HepG2 (cell line): ENCODE measurements around the gene ENGASE. TPM values are rescaled to one million over a fixed set of nuclear protein-coding genes. Genes with fewer than 3 reads are reported as not detected.

Source experiments
- ATAC-seq: fragments of 200-7000 bp; cut with Tn5 transposase; 3 replicates; pipeline ENCODE4 v1.9.1; 2020; ENCODE audit warnings: mild to moderate bottlenecking, moderate library complexity
- BruUV-seq: library from RNA; stranded (reverse); fragments of 400-500 nt; replicated peaks from 2 replicates; lab custom pipeline; 2021; lab: Mats Ljungman, UMichigan
- CTCF ChIA-PET: fragments of 300-600 bp; formaldehyde crosslinking; extraction: SDS; loops from one replicate; lab custom pipeline; 2021; ENCODE audit warnings: low total read pairs, inconsistent platforms, low intra/inter-chr PET ratio; lab: Yijun Ruan, JAX
- POLR2A ChIA-PET: fragments of 350-600 bp; sonication (Branson Sonifier 250); formaldehyde crosslinking; loops from one replicate; lab custom pipeline; 2020; ENCODE audit warnings: antibody characterized with exemption, inconsistent platforms; lab: Yijun Ruan, JAX
- DNase-seq: peaks from one replicate; pipeline ENCODE4 v3.0.0-alpha.2; 2015; ENCODE audit warnings: low spot score
- FAIRE-seq: peaks from 3 replicates; lab custom pipeline; 2011; peaks lifted over from hg19 to GRCh38; lab: Jason Lieb, UNC
- H2AFZ ChIP-seq: one replicate; pipeline ENCODE4 v1.6.1; 2011; ENCODE audit warnings: low read length, inconsistent platforms
- H3K27ac ChIP-seq: fragments of 300-600 bp; 3 replicates; pipeline ENCODE4 v1.8.0; 2011; ENCODE audit warnings: mixed run types, mild to moderate bottlenecking, mixed read lengths, low read length, inconsistent platforms; ENCODE audit not compliant: insufficient read depth; ENCODE audit errors: extremely low read length
- H3K27me3 ChIP-seq, 2 experiments: fragments of 200-600 bp in 1 of 2; 2 replicates in 1 of 2; 3 replicates in 1 of 2; pipeline versions ENCODE4 v1.6.0 to v1.8.0; 2011; ENCODE audit warnings: low read length in 2 of 2, mild to moderate bottlenecking in 2 of 2, moderate library complexity in 2 of 2, inconsistent platforms in 1 of 2; ENCODE audit not compliant: insufficient read depth in 2 of 2, control insufficient read depth in 1 of 2
- H3K36me3 ChIP-seq, 2 experiments: fragments of 200-600 bp in 1 of 2; replicated peaks in 1 of 2; 2 replicates in 1 of 2; 3 replicates in 1 of 2; pipeline versions ENCODE4 v1.5.1 to v1.8.0; 2011; ENCODE audit warnings: low read length in 2 of 2, inconsistent platforms in 1 of 2; ENCODE audit not compliant: insufficient read depth in 2 of 2, control insufficient read depth in 1 of 2
- H3K4me1 ChIP-seq: 2 replicates; pipeline ENCODE4 v1.5.1; 2012; ENCODE audit warnings: low read length, inconsistent platforms; ENCODE audit not compliant: insufficient read depth
- H3K4me2 ChIP-seq: 2 replicates; pipeline ENCODE4 v1.6.0; 2011; ENCODE audit warnings: low read depth, low read length, inconsistent platforms
- H3K4me3 ChIP-seq, 3 experiments: fragments of 200-600 bp in 1 of 3; sonication (generic), shearing (Covaris generic) in 1 of 3; replicated peaks in 1 of 3; 2 replicates each; pipeline ENCODE4 v1.5.1; 2011 to 2016; ENCODE audit warnings: low read length in 3 of 3, inconsistent platforms in 2 of 3, low read depth in 2 of 3, mild to moderate bottlenecking in 2 of 3, control low read depth in 1 of 3, mixed read lengths in 1 of 3; ENCODE audit not compliant: insufficient read depth in 1 of 3
- H3K79me2 ChIP-seq: one replicate; pipeline ENCODE4 v1.6.1; 2011; ENCODE audit warnings: low read length, inconsistent platforms; ENCODE audit not compliant: insufficient read depth
- H3K9ac ChIP-seq: 2 replicates; pipeline ENCODE4 v1.6.0; 2011; ENCODE audit warnings: mild to moderate bottlenecking, low read depth, low read length, inconsistent platforms; ENCODE audit not compliant: insufficient read depth
- H3K9me3 ChIP-seq: 2 replicates; pipeline ENCODE4 v1.5.1; 2012; ENCODE audit warnings: mild to moderate bottlenecking, low read length
- H4K20me1 ChIP-seq: 2 replicates; pipeline ENCODE4 v1.6.0; 2011; ENCODE audit warnings: inconsistent platforms, mild to moderate bottlenecking, low read length, moderate library complexity; ENCODE audit not compliant: insufficient read depth
- ADNP ChIP-seq: sonication (generic); formaldehyde crosslinking; IDR thresholded peaks from 2 replicates; pipeline ENCODE4 v1.4.0; 2020; ENCODE audit warnings: missing genetic modification reagents
- NFKB2 ChIP-seq: sonication (generic); formaldehyde crosslinking; IDR thresholded peaks from 2 replicates; pipeline ENCODE4 v1.4.0; 2020; ENCODE audit warnings: missing genetic modification reagents, borderline replicate concordance
- PLRG1 ChIP-seq: fragments of 450-650 bp; conservative IDR thresholded peaks from 2 replicates; pipeline ENCODE4 v1.6.1; 2016
- YY1 ChIP-seq: IDR thresholded peaks from 2 replicates; pipeline ENCODE4 v1.6.1; 2011; ENCODE audit warnings: low read length, low read depth, moderate library complexity, mild to moderate bottlenecking; ENCODE audit not compliant: insufficient read depth, insufficient replicate concordance
- ZNF260 ChIP-seq: sonication (generic); formaldehyde crosslinking; IDR thresholded peaks from 2 replicates; pipeline ENCODE4 v1.4.0; 2020; ENCODE audit warnings: missing genetic modification reagents, low read depth, mild to moderate bottlenecking, borderline replicate concordance
- ZNF350 ChIP-seq: sonication (generic); formaldehyde crosslinking; IDR thresholded peaks from 2 replicates; pipeline ENCODE4 v1.4.0; 2020; ENCODE audit warnings: mild to moderate bottlenecking, low read depth, missing genetic modification reagents, borderline replicate concordance
- ZNF883 ChIP-seq: sonication (generic); formaldehyde crosslinking; IDR thresholded peaks from 2 replicates; pipeline ENCODE4 v1.5.1; 2020; ENCODE audit warnings: mild to moderate bottlenecking, missing genetic modification reagents; ENCODE audit errors: not compliant biosample characterization
- WGBS: methylation state at CpG from one replicate; pipeline ENCODE4 v1.1.6; 2017; ENCODE audit warnings: low lambda C conversion rate; 5-methylcytosine and 5-hydroxymethylcytosine counted together
- in situ Hi-C: cut with HindIII; loops from 2 replicates; pipeline ENCODE4 v1.10.0; 2017; ENCODE audit warnings: low pct_unique_long_range_greater_than_20kb; ENCODE audit not compliant: extremely low pct_ligation_motif_present
- intact Hi-C: fragments of 100-400 bp; cut with micrococcal nuclease; formaldehyde crosslinking; loops from one replicate; pipeline ENCODE4 v1.10.0; 2022; ENCODE audit not compliant: unreplicated experiment
- polyA plus RNA-seq, 8 experiments: library from polyadenylated mRNA; depleted of rRNA in 3 of 8; stranded (reverse) in 7 of 8; unstranded in 1 of 8; fragments of >200 nt; fragmentation: Illumina TruSeq in 4 of 8; extraction: Trizol in 4 of 8; gene quantifications; 2 replicates each; pipeline versions ENCODE4 v1.2.1 to v1.2.3, GENCODE V29; 2011 to 2016; ENCODE audit warnings: low read depth in 4 of 8, missing spikeins in 1 of 8, mixed read lengths in 1 of 8; ENCODE audit not compliant: insufficient read depth in 1 of 8
- total RNA-seq, 5 experiments: library from RNA; depleted of rRNA; stranded (reverse); fragments of >200 nt; fragmentation: Illumina TruSeq; extraction: Trizol; gene quantifications; 2 replicates each; pipeline ENCODE4 v1.2.3, GENCODE V29; 2016; ENCODE audit warnings: low read depth in 1 of 5
- TF ChIP-seq, protein P1 (sequence below): IDR thresholded peaks from 2 replicates; pipeline ENCODE4 v1.6.1; 2012; ENCODE audit warnings: low read length, improper control_type of control experiment
- TF ChIP-seq, protein P2 (sequence below): sonication (generic); formaldehyde crosslinking; IDR thresholded peaks from 2 replicates; pipeline ENCODE4 v1.5.1; 2020; ENCODE audit warnings: mild to moderate bottlenecking, moderate library complexity, missing genetic modification reagents

Gene ENGASE
- total and polyA plus RNA-seq, 2 of the 13 experiments (the other 11 are each of a cell fraction or from before 2014, with no cell fraction given) = 10.6 to 18.1 TPM

DNA sequence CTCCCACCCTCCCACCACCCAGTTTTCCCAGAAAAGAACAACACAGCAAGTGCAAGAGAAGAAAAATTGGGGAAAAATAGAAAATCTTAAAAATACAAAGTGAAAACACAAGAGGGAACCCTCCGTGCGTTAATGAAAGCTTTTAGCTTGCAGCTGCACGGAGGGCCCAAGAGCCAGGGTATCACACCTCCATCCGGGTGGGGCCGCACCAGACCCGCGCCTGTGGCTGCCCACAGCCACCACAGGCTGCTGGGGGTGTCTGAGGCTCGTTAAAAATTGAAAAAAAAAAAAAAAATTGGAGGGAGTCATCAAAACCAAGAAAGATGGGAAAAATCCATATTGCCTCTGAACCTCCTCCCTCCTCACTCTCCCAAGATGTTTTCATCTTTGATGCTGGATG lies 18.6 kb downstream of the ENGASE start:
- BruUV-seq = no TSS peak
- Histone ChIP-seq H4K20me1 (no peaks in the 10 kb centered on the region; the same call in 1 of the 2 replicates), H3K27me3 (peaks cover 37 to 75% of the 10 kb centered on the region in 2 experiments), H3K4me2 (no peak overlapping the region), H3K9ac (no peak overlapping the region), H3K27ac (no peak overlapping the region), H3K4me1 (no peaks in the 10 kb centered on the region), H2AFZ (no peak overlapping the region), H3K9me3 (no peaks in the 10 kb centered on the region), H3K4me3 (no peak overlapping the region), H3K36me3 (no peaks in the 10 kb centered on the region), H3K79me2 (no peaks in the 10 kb centered on the region)
- ATAC-seq = no peak
- in situ Hi-C loops (no loop called here), intact Hi-C loops (no loop called here)
- WGBS = 3% methylated on average over 8 of the region's 8 CpGs
- CTCF ChIA-PET = no interaction called here
- TF ChIP-seq NFKB2 (CRISPR knock-in tag) = no peak
- TF ChIP-seq, protein P1, sequence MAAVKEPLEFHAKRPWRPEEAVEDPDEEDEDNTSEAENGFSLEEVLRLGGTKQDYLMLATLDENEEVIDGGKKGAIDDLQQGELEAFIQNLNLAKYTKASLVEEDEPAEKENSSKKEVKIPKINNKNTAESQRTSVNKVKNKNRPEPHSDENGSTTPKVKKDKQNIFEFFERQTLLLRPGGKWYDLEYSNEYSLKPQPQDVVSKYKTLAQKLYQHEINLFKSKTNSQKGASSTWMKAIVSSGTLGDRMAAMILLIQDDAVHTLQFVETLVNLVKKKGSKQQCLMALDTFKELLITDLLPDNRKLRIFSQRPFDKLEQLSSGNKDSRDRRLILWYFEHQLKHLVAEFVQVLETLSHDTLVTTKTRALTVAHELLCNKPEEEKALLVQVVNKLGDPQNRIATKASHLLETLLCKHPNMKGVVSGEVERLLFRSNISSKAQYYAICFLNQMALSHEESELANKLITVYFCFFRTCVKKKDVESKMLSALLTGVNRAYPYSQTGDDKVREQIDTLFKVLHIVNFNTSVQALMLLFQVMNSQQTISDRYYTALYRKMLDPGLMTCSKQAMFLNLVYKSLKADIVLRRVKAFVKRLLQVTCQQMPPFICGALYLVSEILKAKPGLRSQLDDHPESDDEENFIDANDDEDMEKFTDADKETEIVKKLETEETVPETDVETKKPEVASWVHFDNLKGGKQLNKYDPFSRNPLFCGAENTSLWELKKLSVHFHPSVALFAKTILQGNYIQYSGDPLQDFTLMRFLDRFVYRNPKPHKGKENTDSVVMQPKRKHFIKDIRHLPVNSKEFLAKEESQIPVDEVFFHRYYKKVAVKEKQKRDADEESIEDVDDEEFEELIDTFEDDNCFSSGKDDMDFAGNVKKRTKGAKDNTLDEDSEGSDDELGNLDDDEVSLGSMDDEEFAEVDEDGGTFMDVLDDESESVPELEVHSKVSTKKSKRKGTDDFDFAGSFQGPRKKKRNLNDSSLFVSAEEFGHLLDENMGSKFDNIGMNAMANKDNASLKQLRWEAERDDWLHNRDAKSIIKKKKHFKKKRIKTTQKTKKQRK = no peak
- no peak for TF ChIP-seq ZNF260 (CRISPR knock-in tag)
- POLR2A ChIA-PET = no interaction called here
- DNase-seq = no peak
- FAIRE-seq = no peak

DNA sequence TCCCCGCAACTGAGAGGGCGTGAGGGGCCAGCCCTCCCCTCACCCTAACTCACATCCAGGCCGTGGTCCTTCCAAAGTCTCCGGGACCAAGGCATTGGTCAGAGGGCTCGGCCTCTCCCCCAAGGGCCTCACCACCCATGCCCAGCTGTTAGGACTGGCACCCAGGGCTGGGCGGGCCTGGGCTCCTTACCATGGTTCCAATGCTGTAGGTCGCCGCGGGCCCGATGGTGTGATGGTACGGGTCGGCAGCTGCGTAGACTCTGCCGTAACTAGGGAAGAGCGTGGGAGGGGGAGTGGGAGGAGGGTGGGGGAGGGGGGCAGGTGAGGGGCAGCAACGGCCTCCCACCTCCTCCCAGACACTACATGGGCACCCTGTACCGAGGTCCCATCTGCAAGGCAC lies 19.6 kb downstream of the ENGASE start:
- H3K4me1 ChIP-seq = no peaks in the 10 kb centered on the region
- H3K9me3 ChIP-seq = no peaks in the 10 kb centered on the region
- WGBS = 15% methylated on average over 13 of the region's 17 CpGs
- no peaks in the 10 kb centered on the region for H3K79me2 ChIP-seq
- H3K27ac ChIP-seq = no peak overlapping the region
- DNase-seq (no peak), ATAC-seq (no peak), FAIRE-seq (no peak)
- no peak overlapping the region for H3K4me2 ChIP-seq
- intact Hi-C loops (no loop called here), in situ Hi-C loops (no loop called here)
- H2AFZ ChIP-seq = no peak overlapping the region
- BruUV-seq = no TSS peak
- peaks cover 42 to 85% of the 10 kb centered on the region in 2 experiments for H3K27me3 ChIP-seq
- ChIA-PET CTCF (no interaction called here), POLR2A (no interaction called here)
- H3K4me3 ChIP-seq = no peak overlapping the region
- H4K20me1 ChIP-seq = peaks cover 5% of the 10 kb centered on the region; the same call in 1 of the 2 replicates
- no peak overlapping the region for H3K9ac ChIP-seq
- no peaks in the 10 kb centered on the region for H3K36me3 ChIP-seq
- no peak for TF ChIP-seq ZNF350
- no peak for TF ChIP-seq YY1
- TF ChIP-seq PLRG1 = no peak
- TF ChIP-seq, protein P2, sequence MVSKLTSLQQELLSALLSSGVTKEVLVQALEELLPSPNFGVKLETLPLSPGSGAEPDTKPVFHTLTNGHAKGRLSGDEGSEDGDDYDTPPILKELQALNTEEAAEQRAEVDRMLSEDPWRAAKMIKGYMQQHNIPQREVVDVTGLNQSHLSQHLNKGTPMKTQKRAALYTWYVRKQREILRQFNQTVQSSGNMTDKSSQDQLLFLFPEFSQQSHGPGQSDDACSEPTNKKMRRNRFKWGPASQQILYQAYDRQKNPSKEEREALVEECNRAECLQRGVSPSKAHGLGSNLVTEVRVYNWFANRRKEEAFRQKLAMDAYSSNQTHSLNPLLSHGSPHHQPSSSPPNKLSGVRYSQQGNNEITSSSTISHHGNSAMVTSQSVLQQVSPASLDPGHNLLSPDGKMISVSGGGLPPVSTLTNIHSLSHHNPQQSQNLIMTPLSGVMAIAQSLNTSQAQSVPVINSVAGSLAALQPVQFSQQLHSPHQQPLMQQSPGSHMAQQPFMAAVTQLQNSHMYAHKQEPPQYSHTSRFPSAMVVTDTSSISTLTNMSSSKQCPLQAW (CRISPR knock-in tag) = no peak
- no peak for TF ChIP-seq ZNF883 (CRISPR knock-in tag)
- TF ChIP-seq ADNP (CRISPR knock-in tag) = no peak
- no peak for TF ChIP-seq NFKB2 (CRISPR knock-in tag)
